Measurements from ENCODE around the gene RAPGEF2.

RAPGEF2 gene

DNA sequence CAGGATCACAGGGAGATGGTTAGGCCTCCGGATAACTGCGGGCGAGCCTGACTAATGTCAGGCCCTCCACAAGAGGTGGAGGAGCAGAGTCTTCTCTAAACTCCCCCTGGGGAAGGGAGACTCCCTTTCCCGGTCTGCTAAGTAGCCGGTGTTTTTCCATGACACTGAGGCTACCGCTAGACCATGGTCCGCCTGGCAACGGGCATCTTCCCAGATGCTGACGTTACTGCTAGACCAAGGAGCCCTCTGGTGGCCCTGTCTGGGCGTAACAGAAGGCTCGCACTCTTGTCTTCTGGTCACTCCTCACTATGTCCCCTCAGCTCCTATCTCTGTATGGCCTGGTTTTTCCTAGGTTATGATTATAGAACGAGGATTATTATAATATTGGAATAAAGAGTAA, 213.0 kb downstream of the RAPGEF2 start:
- peak; percentile 13 for DNase-seq (ENCODE audit: low read depth)

DNA sequence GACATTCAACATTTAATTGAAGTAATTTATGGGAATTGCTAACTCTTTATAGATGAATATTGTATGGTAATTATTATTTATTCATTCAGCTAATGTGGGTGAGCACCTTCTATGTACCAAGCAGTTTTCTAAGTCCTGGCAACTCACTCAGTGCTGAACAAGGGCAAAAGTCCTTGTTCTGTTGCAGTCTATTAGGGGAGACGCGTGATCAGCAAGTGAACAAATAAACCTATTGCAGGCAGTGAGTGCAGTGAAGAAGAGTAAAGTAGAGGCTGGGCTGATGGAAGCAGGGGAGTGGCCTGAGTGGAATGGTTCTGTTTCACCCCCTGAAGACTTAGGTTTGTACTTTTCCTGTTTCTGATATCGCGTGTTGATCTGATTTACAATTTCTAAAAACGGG, 214.3 kb downstream of the RAPGEF2 start:
- DNase-seq (ENCODE audit: low read depth), result no peak

DNA sequence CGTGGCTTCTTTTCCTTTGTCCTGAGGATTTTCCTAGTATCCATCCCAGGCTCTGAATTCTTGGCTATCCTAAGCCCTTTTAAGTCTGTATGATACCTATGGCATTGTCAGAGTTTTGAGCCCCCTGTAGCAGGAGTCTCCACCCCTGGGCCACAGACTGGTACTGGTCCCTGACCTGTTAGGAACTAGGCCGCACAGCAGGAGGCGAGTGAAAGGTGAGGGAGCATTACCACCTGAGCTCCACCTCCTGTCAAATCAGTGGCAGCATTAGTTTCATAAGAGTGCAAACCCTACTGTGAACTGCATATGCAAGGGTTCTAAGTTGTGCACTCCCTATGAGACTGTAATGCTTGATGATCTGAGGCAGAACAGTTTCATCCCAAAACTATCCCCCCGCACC, 216.1 kb downstream of the RAPGEF2 start:
- DNase-seq (ENCODE audit: low read depth), result no peak

DNA sequence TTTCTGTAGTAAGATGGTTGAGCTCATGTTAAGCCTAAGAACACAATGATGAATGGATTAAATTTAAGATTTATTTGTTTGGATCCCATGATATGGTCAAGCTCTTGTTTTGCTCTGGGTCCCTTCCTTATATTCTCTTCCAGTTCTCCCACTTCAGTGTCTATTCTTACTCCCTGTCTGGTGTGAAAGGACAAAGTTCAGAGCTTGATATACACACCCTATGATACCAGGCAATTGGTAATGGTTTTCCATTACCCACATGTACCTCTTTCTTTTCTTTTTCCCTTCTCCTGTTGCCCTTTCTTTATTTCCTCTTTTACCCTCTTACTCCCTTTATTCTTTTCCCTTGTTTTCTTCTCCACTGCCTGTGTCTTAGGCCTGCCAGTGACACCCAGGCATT, 223.6 kb downstream of the RAPGEF2 start:
- DNase-seq (ENCODE audit: low read depth), result no peak

DNA sequence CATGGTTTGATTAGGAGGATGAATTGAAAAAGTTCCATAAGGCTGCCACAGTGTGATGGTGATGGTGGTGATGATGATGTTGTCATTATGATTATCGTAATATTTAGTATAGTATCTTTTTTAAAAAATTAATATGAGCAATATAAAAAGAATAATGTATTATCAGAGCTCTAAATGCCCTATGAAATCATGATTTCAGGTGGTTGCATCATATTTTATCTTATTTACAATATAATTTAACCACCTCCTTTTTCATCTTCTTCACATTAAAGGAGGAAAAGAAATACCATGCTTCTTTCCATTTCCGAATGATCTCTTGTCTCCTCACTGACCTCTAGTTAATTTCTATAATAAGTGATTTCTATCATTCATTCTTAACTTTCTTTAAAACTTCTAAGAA, 225.9 kb downstream of the RAPGEF2 start:
- DNase-seq (ENCODE audit: low read depth), result no peak

DNA sequence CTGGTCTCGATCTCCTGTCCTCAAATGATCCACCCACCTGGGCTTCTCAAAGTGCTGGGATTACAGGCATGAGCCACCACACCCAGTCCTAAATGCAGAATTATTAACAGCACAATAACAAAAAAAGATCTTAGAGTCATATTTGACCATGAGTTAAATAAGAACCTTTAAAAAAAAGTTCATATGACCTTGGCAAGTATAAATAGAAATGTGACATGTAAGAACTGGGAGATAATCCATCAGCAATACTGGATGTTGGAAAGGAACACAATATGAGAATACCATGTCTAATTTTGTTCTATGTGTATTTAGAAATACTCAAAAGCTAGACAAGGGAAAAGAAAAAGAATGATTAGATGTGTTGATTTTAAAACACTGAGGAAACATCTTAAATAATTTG, 231.6 kb downstream of the RAPGEF2 start:
- DNase-seq (ENCODE audit: low read depth), result no peak

DNA sequence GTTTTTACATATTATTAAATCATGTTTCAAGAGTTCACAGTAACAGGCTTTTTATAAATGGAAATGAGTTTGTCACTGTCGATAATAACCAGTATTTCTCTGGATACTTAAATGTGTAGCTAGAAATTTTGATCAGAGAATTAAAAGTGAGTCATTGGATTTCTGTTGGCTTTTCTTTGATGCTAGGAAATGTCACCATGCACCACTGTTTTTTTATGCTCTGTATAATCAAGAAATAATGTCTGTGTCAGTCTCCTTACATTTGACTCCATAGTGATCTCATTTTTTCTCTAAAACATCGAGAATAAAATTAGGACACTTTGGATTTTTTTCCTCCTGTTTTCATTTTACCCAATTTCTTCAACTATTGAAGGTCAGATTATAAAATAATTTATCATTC, 234.2 kb downstream of the RAPGEF2 start:
- DNase-seq (ENCODE audit: low read depth), result peak; percentile 7

DNA sequence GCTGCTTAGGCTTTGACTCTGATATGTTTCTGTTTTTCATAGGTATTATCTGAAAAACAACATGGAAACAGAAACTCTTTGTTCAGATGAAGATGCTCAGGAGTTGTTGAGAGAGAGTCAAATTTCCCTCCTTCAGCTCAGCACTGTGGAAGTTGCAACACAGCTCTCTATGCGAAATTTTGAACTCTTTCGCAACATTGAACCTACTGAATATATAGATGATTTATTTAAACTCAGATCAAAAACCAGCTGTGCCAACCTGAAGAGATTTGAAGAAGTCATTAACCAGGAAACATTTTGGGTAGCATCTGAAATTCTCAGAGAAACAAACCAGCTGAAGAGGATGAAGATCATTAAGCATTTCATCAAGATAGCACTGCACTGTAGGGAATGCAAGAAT, 238.6 kb downstream of the RAPGEF2 start:
- peak; percentile 20 for DNase-seq (ENCODE audit: low read depth)

DNA sequence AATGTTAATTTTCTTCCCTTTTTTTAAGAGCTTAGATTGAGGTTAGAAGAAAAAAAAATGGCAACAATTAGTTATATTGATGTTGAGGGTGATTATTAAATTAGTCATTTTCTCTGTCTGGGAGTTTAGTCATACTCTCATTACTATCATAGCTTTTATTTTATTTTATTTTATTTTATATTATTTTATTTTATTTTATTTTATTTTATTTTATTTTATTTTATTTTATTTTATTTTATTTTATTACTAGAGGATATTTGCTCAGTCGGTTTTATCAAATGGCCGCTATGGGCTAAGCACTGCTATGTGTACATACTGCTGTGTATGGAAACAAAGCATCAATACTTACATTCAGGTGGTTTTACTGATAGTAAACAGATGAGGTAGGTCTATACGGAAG, 239.5 kb downstream of the RAPGEF2 start:
- DNase-seq (ENCODE audit: low read depth), result no peak

DNA sequence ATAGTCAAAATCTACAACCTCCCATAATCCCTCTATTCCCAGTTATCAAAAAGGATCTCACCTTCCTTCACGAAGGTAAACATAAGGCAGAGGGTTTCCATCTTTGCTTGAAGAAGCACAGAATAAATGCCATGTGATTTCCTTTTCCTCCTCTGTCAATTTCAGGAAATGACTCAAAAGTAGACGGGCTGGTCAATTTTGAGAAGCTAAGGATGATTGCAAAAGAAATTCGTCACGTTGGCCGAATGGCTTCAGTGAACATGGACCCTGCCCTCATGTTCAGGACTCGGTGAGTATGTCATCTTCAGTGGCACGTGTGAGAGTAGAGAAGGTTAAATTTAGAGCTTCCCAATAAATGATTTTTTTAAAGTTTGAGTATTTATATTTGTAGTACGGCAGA, 240.2 kb downstream of the RAPGEF2 start:
- no peak for DNase-seq (ENCODE audit: low read depth)

DNA sequence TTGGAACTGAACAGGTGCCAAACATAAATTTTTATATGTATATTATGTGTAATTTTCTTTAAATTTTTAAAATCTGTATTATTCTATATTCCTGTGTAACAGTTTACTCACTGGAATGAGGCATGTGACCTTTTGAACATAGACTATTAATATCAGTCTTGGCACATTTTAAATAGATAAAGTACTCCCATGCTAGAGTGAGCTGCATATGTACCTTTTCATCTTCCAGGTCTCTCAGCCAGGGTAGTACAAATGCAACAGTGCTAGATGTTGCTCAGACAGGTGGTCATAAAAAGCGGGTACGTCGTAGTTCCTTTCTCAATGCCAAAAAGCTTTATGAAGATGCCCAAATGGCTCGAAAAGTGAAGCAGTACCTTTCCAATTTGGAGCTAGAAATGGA, 242.0 kb downstream of the RAPGEF2 start:
- DNase-seq (ENCODE audit: low read depth), result no peak

DNA sequence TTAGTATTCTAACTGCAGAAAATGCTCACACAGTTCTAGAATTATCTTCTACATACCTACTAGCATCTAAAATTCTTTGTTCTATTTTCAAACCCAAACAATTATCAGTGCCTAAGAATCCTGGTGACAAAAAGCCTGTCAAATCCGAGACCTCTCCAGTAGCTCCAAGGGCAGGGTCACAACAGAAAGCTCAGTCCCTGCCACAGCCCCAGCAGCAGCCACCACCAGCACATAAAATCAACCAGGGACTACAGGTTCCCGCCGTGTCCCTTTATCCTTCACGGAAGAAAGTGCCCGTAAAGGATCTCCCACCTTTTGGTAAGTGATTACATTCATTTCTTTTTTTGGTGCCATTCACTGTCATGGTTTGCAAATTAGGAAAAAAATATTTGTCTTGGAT, 243.8 kb downstream of the RAPGEF2 start:
- no peak for DNase-seq (ENCODE audit: low read depth)

DNA sequence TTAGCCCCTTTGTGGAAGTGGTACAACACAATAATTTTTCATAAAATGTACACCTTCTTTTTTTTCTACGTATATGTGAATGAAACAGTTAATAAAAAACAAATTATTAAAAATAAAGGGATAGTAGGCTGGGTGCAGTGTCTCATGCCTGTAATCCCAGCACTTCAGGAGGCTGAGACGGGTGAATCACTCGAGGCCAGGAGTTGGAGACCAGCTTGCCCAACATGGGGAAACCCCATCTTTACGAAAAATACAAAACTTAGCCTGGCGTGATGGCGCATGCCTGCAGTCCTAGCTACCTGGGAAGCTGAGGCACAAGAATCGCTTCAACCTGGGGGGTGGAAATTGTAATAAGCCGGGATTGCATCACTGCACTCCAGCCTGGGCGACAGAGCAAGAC, 244.9 kb downstream of the RAPGEF2 start:
- DNase-seq (ENCODE audit: low read depth), result no peak

DNA sequence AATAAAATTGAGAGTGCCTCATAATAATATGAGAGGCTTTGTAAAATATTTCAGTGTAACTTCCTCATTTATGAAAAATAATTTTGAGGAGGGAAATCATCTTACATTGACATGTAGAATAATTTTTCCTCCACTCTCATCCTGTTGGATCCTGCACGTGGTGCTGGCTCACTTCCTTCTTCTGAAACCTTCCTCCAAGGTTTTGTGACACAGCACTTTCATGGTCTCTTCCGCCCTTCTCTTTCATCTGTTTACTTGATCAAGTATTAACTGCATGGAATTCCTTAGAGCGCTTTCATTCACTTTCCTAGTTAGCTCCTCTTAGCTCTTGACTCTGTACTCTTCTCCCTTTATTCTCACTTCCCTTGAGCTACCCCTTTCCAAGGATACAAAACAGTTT, 246.5 kb downstream of the RAPGEF2 start:
- peak; percentile 4 for DNase-seq (ENCODE audit: low read depth)

DNA sequence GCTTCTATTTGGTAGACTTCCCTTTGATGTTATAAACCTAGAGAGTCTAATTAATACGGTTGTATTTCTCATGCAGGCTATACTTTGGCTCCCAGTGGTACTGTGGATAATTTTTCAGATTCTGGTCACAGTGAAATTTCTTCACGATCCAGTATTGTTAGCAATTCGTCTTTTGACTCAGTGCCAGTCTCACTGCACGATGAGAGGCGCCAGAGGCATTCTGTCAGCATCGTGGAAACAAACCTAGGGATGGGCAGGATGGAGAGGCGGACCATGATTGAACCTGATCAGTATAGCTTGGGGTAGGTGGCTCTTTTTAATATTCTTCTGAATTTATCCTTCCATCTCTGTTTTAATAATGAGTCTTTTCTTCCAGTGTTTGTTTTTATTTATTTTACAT, 249.7 kb downstream of the RAPGEF2 start:
- no peak for DNase-seq (ENCODE audit: low read depth)

DNA sequence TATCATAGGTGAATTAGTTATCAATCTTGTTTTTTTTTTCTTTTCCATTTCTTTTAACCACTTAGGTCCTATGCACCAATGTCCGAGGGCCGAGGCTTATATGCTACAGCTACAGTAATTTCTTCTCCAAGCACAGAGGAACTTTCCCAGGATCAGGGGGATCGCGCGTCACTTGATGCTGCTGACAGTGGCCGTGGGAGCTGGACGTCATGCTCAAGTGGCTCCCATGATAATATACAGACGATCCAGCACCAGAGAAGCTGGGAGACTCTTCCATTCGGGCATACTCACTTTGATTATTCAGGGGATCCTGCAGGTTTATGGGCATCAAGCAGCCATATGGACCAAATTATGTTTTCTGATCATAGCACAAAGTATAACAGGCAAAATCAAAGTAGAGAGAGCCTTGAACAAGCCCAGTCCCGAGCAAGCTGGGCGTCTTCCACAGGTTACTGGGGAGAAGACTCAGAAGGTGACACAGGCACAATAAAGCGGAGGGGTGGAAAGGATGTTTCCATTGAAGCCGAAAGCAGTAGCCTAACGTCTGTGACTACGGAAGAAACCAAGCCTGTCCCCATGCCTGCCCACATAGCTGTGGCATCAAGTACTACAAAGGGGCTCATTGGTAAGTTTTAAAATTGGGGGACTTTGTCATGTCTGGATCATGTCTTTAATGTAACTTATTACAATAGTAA, 250.7 kb downstream of the RAPGEF2 start:
- no peak for DNase-seq (ENCODE audit: low read depth)

DNA sequence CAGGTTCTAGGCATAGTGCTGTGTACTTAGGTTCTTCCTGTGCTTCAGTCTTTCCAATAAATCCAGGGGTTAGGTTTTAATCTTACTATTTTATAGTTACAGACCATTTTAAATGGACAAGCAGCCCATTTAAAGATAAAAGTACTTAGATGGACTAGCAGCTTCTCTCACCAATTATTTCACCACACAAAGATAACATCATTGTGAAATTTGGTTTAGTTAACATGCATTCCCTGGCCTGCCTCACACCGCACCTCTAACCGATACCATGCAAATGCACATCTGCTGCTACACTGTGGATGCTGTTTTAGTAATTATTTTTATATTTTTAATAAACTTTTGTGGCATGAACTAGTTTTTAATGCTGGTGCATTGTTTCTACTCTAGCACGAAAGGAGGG, 252.6 kb downstream of the RAPGEF2 start:
- no peak for DNase-seq (ENCODE audit: low read depth)

DNA sequence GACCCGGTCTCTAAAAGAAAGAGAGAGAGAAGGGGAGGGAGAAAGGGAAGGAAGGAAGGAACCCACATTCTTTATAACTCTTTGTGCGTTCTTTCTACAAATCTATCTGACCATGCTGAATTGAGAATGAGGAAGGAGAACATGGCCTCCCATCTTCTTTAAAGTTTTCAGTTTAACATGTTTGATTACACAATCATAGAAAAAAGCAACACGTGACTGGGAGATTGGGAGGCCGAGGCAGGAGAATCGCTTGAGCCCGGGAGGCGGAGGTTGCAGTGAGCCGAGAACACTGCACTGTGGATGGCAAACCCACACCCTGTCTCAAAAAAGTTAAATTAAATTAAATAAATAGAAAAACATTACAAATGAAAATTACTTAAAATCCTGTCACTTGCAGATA, 254.5 kb downstream of the RAPGEF2 start:
- DNase-seq (ENCODE audit: low read depth), result no peak

DNA sequence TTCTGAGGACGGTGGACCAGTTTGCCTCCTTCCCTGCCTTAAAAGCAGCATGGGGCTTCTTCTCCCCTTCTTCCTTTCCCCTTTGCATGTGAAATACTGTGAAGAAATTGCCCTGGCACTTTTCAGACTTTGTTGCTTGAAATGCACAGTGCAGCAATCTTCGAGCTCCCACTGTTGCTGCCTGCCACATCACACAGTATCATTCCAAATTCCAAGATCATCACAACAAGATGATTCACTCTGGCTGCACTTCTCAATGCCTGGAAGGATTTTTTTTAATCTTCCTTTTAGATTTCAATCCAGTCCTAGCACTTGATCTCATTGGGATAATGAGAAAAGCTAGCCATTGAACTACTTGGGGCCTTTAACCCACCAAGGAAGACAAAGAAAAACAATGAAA, 255.3 kb downstream of the RAPGEF2 start:
- DNase-seq (ENCODE audit: low read depth), result peak; percentile 91

DNA sequence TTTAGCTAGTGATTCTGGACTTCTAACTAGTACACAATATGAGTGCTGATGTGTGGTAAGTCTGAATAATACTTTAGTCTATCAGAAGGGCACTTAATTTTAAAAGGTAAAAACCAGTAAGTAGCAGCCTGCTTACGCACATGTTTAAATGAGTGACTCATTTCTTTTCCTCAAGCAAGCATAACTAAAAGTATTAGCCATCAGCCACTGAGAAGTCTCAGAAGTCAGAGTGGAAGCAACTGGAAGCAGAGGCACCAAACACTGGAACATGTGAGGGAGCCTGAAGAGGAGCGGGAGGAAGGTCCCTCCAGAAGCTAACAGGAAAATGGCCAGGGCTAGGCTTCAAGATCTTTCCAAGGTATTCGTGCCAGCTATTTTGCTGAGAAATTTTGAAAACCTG, 257.7 kb downstream of the RAPGEF2 start:
- DNase-seq (ENCODE audit: low read depth), result peak; percentile 95

DNA sequence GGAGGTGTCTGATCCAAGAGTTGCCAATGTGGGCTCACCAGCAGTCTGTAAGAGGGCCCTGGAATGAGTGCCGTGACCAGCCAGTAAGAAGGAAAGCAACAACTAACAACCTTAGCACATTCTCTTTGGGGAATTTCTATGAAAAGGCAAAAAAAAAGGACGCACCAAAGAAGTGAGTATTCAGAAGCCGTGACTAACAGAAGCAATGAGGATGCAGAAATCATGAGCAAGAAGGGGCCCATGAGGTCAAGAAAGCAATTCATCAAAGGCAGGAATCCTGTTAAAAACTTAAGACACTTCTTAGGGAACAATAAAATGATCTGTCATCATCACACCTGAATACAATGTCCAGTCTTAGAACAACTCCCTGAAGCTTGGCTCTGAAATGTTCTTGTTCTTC, 260.5 kb downstream of the RAPGEF2 start:
- DNase-seq (ENCODE audit: low read depth), result no peak

DNA sequence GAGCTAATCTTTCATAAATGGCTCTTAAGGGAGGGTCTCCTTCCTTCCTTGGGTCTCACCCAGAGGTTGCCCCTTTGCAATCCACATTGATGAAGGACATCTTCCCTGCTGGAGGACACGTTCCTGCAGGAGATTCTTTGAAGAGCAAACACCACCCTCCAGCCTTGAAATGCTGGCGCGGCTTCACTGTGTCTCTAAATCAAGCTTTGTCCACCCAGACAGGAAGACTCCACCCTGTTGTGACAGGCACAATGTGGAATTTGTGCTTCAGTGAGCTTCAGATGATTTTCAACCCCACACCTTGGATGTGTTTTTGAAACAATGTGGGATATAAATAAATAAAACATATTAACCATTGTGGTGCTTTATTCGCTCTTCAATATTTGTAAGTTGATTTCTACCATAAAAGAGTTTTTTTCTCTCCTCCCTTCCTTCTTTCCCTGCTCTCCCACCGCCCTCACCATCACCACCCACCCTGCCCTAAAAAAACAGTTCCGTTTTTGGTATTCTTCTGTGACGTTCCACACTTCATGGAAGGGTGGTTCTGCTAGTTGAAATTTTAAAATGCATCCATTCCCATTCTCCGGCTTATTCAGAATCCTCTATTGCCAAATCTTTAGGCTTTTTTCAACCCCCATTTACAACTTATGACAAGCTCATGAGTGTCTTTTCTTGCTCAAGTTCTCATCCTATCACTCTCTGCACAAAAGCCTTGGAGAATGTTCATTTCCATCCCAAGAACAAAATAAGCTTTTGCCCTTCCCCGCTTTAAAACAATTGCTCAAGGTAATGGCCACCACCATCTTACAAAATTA, 264.3 kb downstream of the RAPGEF2 start:
- peak; percentile 44 for DNase-seq (ENCODE audit: low read depth)

DNA sequence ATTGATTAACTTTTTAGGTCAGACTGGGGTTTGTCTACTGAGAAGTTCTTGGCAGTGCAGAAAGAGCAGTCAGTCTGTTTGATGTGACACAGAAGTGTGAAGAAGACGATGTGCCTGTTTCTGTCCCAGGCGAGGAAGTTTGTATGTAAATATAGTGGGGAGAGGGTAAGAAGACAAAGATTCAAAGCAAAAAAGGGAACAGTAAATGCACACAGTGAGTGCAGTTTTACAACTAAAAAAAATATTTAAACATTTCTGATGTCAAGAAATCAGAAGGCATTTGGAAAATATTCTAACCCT, 264.9 kb downstream of the RAPGEF2 start:
- no peak for DNase-seq (ENCODE audit: low read depth)

DNA sequence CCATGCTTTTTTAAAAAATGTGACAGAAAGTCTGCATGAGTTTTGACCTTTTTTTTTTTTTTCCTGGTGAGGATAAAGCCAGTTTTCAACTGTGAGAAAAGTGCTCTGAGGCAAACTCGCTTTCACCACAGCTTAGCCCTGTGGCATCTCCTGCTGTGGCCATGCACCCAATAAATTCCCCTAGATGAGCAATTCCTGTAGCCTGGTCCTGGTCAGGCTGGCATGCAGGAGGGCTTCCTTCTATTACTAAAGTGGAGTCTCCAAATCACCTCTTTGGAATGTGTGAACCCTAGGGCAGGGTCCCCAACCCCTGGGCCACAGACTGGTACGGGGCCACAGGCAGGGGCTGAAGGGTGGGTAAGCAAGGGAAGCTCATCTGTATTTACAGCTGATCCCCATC, 265.4 kb downstream of the RAPGEF2 start:
- DNase-seq (ENCODE audit: low read depth), result peak; percentile 79

Data from EH (cell line).